ENCODE data around the gene CNTN4.

Gene CNTN4

DNA sequence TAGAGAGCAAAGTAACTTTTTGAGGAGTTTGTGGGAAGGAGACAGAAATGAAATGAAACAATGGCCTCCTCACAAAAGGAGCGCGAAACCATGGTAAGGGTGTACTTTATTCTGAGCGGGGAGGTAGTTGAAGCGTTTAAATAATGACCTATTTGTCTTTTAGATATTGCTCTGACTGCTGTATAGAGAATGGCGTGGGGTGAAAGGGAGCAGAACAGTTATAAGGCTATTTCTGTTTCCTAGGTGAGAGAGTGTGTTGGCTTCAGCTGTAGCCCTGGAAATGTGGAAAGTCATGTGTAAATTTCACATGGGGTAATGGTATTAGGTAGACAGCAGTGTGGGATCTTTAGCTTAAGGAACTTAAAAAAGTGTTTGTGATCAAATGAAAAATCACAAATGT, 54.9 kb downstream of the CNTN4 start:
- no peak for DNase-seq

DNA sequence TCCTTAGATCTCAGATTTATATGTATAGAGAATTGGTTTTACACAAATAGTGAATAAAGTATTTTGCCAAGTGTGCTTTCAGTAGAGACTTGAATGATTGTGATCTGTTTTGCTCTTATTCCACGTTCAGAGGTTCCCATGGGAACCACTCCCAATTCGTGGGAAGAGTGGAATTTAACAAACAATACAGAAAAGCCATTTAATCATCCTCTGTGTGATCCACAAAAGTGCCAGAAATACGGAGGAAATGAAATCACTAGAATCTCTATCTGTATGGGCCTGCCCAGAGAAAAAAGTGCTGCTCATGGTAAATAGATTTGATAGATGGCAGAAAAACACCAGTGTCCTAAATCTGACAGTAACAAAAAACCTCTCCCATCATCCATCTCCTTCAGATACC, 56.0 kb downstream of the CNTN4 start:
- no peak for DNase-seq

GRCh38 chr3:2156244-2156847, 57.7 kb downstream of the CNTN4 start:
- peak; percentile 31 for DNase-seq

GRCh38 chr3:2158828-2159227, 60.2 kb downstream of the CNTN4 start:
- no peak for DNase-seq

DNA sequence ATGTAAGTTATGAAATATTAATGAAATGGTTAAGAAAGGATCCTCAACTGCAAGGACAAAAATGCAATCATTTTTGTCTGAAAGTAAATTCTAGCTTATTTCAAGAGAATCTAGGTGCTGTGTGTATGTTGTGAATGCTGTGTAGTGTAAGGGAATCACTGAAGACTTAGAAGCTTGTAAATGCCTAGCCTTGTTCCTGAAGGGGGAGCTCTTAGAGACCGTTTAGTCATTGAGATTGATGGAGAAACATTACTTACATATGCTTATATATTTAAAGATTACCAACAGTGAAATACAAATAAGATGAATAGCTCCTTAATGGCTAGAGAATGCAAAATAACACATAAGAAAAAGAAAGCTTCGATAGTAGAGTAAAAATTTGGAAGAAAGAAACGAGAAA, 67.9 kb downstream of the CNTN4 start:
- DNase-seq, result no peak

DNA sequence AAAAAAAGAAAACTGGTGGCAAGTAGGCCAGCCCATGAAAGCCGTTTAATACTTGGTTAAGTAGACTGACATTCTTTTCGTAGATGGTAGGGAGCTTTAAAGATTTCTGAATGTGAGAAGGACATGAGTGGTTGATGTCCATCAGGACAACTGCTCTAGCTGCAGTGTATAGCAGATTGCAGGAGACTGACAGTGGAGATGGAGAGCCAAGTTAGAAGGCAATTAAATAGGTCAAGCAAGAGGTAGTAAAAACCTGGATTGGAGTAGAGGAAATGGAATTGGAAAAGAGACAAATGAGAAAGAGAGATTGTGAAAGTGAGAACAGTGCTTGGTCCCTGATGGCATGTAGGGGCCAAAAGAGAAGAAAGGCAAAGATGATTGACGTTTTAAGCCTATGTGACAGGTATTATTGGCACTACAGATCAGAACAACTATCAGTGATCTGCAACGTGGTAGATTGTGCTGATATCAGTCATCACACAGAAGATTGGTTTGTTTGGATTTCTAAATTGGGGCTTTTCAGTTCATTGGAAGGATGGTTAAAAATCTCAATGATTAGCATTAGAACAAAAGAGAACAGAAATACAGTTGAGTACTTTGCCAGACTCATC, 74.0 kb downstream of the CNTN4 start:
- DNase-seq, result no peak

DNA sequence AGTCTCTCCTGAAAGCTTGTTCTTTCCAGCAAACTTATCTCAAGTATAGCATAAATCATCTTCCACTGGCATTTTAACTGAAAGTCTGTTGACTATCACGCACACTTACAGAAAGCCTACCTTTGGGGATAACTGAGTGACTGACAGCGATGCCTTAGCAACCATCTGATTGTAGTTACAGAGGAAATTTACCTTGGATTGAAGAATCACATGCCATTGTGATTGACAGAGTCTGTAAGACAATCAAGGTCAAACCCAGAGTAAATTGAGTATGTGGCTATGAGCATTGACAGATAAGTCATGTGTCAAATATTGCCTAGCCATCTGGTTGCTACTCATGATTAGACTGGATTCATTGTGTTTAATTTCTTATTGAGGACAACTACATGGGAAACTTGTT, 82.0 kb downstream of the CNTN4 start:
- DNase-seq, result no peak

DNA sequence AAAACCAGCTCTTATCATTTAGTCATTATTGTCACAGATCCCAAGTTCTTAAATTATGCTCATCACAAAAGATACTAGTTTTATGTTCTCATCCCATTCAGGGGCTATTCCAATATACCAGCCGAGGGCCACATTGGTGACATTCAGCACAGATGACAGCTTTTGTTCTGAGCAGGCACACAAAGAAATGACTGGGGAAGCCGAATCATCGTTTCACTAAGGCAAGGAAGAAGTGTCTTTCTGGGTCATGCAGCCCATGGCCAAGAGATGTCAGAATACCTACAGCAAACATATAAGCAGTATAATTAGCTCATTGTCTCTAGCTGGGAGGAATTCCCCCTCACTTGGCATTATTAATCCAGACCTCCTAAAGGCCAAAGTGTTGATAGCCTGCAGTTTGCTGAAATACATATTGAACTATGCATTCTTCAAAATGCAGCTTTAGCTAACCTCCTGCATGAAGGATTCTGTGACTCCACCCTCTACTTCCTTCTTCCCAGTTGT, 100.2 kb downstream of the CNTN4 start:
- DNase-seq, result no peak

- DNase-seq, result no peak
These were observed 105.4 kb downstream of the CNTN4 start for GRCh38 chr3:2204054-2204453.

DNA sequence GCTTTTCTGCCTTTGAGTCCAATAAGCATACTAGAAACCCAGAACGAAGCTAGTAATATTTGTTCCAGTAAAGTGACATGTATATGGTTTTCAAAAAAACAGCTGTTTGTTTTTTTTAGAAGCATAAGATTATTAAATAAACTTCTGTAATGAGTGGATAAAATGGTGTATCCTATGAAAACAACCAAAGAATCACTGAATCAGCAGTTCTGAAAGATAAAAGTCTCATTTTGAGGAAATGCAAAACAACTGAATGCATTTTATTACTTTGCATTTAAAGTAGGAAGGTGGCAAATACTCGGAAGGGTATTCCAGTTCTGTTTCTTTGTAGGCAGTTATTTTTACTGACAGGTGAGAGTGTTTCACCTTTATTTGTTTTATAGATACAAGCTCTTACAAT, 107.0 kb downstream of the CNTN4 start:
- no peak for DNase-seq

- DNase-seq, result no peak
These were observed 107.9 kb downstream of the CNTN4 start for GRCh38 chr3:2206536-2206935.

- DNase-seq, result no peak
These were observed 112.9 kb downstream of the CNTN4 start for GRCh38 chr3:2211568-2211967.

GRCh38 chr3:2212206-2212605, 113.5 kb downstream of the CNTN4 start:
- DNase-seq, result no peak

DNA sequence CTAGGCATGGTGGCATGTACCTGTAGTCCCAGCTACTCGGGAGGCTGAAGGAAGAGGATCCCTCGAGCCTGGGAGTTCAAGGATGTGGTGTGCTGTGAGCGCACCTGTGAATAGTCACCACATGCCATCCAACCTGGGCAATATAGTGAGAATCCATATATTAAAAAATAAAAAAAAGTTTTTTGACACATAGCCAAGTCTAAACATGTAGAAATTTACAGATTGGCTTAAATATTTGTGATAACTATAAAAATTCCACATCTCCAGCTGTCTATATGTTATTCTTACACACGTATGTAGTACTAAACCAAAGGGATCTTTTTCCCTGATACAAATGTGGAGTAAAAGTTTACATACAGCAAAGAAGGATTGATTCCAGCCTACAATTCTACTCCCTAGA, 119.7 kb downstream of the CNTN4 start:
- DNase-seq, result no peak

DNA sequence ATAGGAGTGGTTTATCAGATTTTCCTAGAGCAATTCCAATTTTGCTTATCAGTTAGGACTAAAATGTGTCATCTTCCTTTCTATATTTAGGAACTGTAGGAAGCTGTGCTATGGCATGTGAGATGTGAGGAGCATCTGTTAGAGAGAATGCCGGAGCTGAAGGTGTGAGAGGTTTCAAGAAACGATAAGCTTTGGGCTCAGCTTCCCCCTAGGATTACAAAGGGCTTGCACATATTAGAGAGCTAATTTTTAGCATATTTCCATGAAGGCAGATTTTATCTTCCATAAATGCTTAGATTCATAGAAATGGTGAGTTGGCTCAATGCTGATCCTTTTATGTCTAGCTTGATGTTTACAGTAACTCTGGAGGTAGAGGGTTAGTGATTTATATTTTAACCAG, 120.2 kb downstream of the CNTN4 start:
- no peak for DNase-seq

DNA sequence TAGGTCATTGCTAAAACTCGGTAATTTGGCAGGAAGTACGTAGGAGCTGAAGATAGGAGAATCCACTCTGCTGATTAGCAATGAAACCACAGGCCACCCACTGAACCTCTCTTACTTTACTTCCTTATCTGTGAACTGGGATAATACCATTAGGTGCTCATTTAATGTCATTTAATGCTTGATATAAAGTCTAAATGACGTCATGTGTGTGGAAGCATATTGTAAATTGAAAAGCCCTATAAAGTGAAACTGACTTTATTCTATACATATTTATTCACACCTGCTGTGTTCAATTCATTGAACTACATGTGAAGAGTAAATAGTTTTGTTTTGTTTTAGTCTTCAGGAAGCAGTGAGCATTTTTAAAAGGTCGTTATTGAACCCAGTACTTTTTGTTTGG, 137.5 kb downstream of the CNTN4 start:
- DNase-seq, result no peak

DNA sequence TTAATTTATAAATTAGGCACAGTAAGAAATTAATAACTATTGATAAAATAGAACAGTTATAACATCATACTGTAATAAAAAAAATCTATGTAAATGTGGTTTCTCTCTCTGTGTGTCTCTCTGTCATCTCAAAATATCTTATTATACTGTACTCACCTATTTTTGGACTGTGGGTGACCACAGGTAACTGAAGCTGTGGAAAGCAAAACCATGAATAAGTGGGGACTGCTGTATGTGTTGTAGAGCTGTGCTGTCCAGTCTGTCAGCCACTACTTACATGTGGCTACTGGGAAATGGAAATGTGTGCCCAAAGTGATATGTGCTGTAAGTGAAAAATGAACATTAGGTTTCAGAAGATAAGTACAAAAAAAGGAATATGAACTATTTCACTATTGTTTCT, 145.5 kb downstream of the CNTN4 start:
- DNase-seq, result no peak

- DNase-seq, result no peak
These were observed 148.4 kb downstream of the CNTN4 start for GRCh38 chr3:2246873-2247648.

- no peak for DNase-seq
These were observed 149.2 kb downstream of the CNTN4 start for GRCh38 chr3:2247831-2248230.

- no peak for DNase-seq
These were observed 152.1 kb downstream of the CNTN4 start for GRCh38 chr3:2250783-2251182.

- no peak for DNase-seq
These were observed 163.1 kb downstream of the CNTN4 start for GRCh38 chr3:2261747-2262146.

- DNase-seq, result no peak
These were observed 163.5 kb downstream of the CNTN4 start for GRCh38 chr3:2262204-2262603.

GRCh38 chr3:2266606-2267005, 167.9 kb downstream of the CNTN4 start:
- DNase-seq, result no peak

DNA sequence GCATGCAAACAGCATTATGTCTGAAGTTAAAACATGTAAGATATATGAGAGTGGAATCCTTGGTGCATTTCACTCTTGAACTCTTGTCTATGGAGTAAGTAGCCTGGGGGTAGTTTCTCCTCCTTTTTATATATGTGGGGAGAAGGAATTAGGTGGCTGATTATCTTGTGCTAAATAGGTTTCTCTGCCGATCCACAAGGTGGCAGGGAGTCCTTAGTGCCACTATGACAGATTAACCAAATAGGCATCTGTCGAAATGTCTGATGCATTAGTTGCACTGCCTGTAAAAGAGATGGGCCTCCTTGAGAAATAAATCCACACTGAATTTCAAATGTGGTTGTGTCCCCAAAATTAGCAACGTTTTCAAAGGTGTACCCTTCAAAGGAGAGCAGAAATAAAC, 170.1 kb downstream of the CNTN4 start:
- DNase-seq, result no peak
